Glutamatergic neuron (in vitro differentiated cells): ENCODE measurements around the gene FUT6. TPM values are rescaled to one million over a fixed set of nuclear protein-coding genes. Genes with fewer than 3 reads are reported as not detected.
"Not testable (repeated sequence)": the region's sequence is repeated elsewhere in the genome, so short reads cannot be mapped to it uniquely, and the experiment has no call there.

ENCODE experiments used
- DNase-seq: peaks from one replicate; pipeline ENCODE4 v3.0.0; 2022
- H3K27ac Mint-ChIP-seq: one replicate; pipeline ENCODE4 v1.8.0; 2020; ENCODE audit warnings: mild to moderate bottlenecking, mixed read lengths, inconsistent platforms; ENCODE audit not compliant: unreplicated experiment
- H3K27me3 Mint-ChIP-seq: one replicate; pipeline ENCODE4 v1.8.0; 2020; ENCODE audit warnings: mild to moderate bottlenecking, moderate library complexity, mixed read lengths, inconsistent platforms; ENCODE audit not compliant: unreplicated experiment
- H3K36me3 Mint-ChIP-seq: one replicate; pipeline ENCODE4 v1.8.0; 2020; ENCODE audit warnings: mild to moderate bottlenecking, mixed read lengths, inconsistent platforms; ENCODE audit not compliant: unreplicated experiment
- H3K4me1 Mint-ChIP-seq: one replicate; pipeline ENCODE4 v1.8.0; 2020; ENCODE audit warnings: mild to moderate bottlenecking, low read depth, mixed read lengths, inconsistent platforms; ENCODE audit not compliant: unreplicated experiment
- H3K4me3 Mint-ChIP-seq: one replicate; pipeline ENCODE4 v1.8.0; 2020; ENCODE audit warnings: mild to moderate bottlenecking, mixed read lengths, inconsistent platforms; ENCODE audit not compliant: unreplicated experiment
- H3K9me3 Mint-ChIP-seq: one replicate; pipeline ENCODE4 v1.8.0; 2020; ENCODE audit warnings: mild to moderate bottlenecking, moderate library complexity, mixed read lengths, inconsistent platforms; ENCODE audit not compliant: unreplicated experiment
- CTCF ChIP-seq: fragments of 200-600 bp; sonication (generic); IDR thresholded peaks from one replicate; pipeline ENCODE4 v1.5.0; 2021; ENCODE audit not compliant: partially characterized antibody, unreplicated experiment
- total RNA-seq: library from RNA; stranded (reverse); fragmentation: NEBNext Ultra II Directional; extraction: Animal tissue kit (Norgen Biotek cat#: 25700); gene quantifications from one replicate; pipeline ENCODE4 v1.2.1, GENCODE V29; 2021; ENCODE audit not compliant: unreplicated experiment

FUT6 gene
- total RNA-seq, 1 donor from 2014 or later: not detected

DNA sequence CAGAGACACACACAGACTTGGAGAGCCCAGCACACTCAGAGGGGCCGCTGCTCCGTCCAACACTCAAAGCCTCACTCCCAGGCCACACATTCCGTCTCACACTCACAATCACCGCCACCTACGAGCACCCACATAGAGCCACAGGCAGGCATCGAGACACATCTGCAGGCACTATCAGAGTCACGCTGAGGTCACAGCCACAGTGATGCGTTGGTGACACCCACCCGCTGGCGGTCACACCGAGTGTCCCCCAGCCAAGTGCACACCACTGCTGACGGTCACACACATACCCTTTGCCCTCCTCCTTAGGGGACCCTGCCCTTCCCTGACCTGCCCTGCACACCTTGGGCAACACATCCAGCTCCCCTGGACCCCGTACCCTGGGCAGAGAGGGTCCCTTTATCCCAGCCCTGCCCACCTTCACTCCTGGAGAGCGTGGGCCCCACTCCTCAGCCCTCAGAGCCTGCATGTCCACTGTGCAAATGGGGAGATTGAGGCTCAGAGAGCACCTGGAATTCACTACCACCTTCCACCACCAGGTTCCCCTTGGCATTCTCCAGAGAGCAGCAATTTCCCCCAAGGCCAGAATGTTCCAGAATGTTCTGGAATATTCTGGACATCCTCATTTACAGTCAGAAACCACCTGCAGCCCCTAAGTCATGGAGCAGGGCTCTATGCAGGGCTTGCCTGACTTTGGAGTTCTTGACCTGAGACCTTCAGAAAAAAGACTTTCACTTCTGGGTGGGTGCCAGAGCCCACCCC is 25.4 kb upstream of the FUT6 start:
- TF ChIP-seq CTCF: peak; percentile 48
- DNase-seq: no peak
- Mint-ChIP-seq H3K4me1 (no peaks in the 10 kb centered on the region), H3K9me3 (peaks cover 4% of the 10 kb centered on the region), H3K27ac (no peak overlapping the region), H3K4me3 (no peak overlapping the region), H3K36me3 (no peaks in the 10 kb centered on the region), H3K27me3 (peaks cover 10% of the 10 kb centered on the region)

DNA sequence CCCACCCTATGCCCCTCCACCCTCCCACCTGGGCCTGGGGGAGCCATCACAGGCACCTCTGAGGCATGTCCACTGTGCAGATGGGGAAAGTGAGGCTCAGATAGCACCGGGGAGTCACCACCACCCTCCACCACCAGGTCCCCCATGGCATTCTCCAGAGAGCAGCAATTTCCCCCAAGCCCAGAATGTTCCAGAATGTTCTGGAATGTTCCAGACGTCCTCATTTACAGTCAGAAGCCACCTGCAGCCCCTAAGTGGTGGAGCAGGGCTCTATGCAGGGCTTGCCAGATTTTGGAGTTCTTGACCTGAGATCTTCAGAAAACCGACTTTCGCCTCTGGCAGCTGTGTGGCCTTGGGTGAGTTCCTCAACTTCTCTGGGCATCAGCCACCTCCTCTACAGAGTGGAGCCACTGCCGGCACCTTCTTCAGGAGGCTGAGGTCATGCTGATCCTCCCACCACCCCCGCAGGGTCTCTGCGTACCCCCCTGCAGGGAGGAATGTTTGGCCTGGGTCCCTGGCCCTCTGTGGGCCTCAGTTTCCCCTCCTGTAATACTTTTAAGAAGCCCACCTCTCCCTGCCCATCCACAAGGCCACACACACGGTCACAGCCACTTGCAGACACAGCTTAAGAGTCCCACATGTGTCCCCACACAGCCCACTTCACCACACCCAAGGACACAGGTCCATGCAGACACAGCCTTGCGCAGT is 24.7 kb upstream of the FUT6 start:
- Mint-ChIP-seq H3K36me3 (no peaks in the 10 kb centered on the region), H3K4me3 (no peak overlapping the region), H3K27ac (no peak overlapping the region), H3K9me3 (peaks cover 4% of the 10 kb centered on the region), H3K4me1 (no peaks in the 10 kb centered on the region), H3K27me3 (peaks cover 12% of the 10 kb centered on the region)
- TF ChIP-seq CTCF: no peak
- no peak for DNase-seq

DNA sequence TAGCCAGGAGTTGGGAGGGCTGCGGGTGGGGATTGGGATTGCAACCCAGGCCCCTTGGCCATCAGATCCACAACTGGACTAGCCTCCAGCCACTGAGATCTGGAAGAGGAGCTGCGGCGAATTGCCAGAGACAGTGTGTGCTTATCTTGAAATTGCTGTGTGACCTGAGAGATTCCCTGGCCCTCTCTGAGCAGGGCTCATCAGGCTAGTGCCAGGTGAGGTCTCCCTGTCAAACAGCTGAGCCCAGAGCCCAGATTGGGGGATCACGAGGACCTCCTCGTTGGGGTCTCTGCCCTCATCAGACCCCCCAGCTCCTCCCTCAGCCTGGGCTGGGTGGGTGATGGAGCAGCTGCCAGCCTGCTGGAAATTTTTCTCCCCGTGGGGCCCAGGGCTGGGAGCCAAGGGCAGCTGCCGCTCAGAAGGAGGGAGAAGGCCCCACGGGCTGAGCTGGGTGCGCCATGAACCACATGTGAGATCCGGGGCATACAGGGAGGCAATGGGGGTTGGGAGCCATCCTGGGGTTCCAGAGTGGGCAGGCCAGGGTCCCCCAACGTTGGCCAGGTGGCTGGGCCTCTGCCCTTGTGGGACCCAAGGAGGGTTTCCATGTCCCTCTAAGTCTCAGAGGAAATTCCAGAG is 23.6 kb upstream of the FUT6 start:
- Mint-ChIP-seq H3K36me3 (no peaks in the 10 kb centered on the region), H3K9me3 (peaks cover 4% of the 10 kb centered on the region), H3K4me3 (no peak overlapping the region), H3K27ac (no peak overlapping the region), H3K27me3 (peaks cover 12% of the 10 kb centered on the region), H3K4me1 (no peaks in the 10 kb centered on the region)
- DNase-seq: no peak
- no peak for TF ChIP-seq CTCF

DNA sequence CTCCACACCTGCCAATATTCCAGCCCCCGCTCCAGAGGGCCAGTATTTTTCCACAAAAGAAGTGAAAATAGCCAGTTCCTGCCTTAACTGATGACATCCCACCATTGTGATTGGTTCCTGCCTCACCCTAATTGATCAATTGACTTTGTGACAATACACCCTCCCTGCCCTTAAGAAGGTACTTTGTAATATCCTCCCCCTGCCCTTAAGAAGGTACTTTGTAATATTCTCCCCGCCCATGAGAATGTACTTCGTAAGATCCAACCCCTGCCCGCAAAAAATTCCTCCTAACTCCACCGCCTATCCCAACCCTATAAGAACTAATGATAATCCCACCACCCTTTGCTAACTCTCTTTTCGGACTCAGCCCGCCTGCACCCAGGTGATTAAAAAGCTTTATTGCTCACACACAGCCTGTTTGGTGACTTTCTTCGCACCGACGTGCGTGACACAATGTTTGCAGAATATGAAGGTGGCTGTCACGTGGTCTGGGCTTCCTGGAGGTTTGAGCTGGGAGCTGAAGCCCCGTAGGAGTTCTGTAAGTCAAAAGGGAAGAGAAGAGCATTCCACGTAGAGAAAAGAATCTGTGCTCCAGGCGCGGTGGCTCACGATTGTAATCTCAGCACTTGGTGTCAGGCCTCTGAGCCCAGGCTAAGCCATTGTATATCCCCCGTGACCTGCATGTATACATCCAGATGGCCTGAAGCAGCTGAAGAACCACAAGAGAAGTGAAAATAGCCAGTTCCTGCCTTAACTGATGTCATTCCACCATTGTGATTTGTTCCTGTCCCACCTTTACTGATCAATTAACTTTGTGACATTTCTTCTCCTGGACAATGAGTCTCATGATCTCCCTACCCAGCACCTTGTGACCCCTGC is 17.9 kb upstream of the FUT6 start:
- Mint-ChIP-seq H3K9me3 (no peaks in the 10 kb centered on the region), H3K4me3 (no peak overlapping the region), H3K27me3 (peaks cover 4% of the 10 kb centered on the region), H3K36me3 (no peaks in the 10 kb centered on the region), H3K4me1 (no peaks in the 10 kb centered on the region), H3K27ac (no peak overlapping the region)
- no peak for TF ChIP-seq CTCF
- no peak for DNase-seq

GRCh38 chr19:5855151-5855550 is 15.6 kb upstream of the FUT6 start:
- H3K27me3 Mint-ChIP-seq, DNase-seq, H3K36me3 Mint-ChIP-seq, H3K27ac Mint-ChIP-seq, H3K4me1 Mint-ChIP-seq, H3K4me3 Mint-ChIP-seq, H3K9me3 Mint-ChIP-seq: not testable (repeated sequence)

DNA sequence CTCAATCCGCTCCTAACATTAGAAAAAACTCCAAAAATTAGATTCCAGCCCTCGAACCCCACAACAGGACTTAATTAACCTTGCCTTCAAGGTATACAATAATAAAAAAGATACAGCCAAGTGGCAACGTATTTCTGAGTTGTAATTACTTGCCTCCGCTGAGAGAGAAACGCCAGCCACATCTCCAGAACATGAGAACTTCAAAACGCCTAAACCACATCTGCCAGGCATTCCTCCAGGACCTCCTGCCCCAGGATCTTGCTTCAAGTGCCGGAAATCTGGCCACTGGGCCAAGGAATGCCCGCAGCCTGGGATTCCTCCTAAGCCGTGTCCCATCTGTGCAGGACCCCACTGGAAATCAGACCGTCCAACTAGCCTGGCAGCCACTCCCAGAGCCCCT is 14.6 kb upstream of the FUT6 start:
- DNase-seq, H3K4me1 Mint-ChIP-seq, H3K4me3 Mint-ChIP-seq, H3K9me3 Mint-ChIP-seq, H3K27me3 Mint-ChIP-seq, H3K27ac Mint-ChIP-seq, H3K36me3 Mint-ChIP-seq: not testable (repeated sequence)
